Fibroblast of skin of left quadriceps (primary cell): ENCODE measurements around the gene PSMD9.
A peak's percentile ranks its signal among the peaks of the same experiment; 100 is the strongest.
"Not testable (repeated sequence)": the region's sequence is repeated elsewhere in the genome, so short reads cannot be mapped to it uniquely, and the experiment has no call there.

Experiments
- DNase-seq, 2 experiments: peaks; one replicate each; pipeline ENCODE4 v3.0.0-alpha.2; 2013; ENCODE audit warnings: low read depth in 2 of 2

The PSMD9 gene

GRCh38 chr12:121888478-121889273, at the start of gene PSMD9:
Gene PSMD9 (plus strand): TSS chr12:121888790. CDS start chr12:121888857, 67 bp downstream.
- peak; percentile 93 to 95 for DNase-seq

GRCh38 chr12:121839106-121839992, 49.2 kb upstream of the PSMD9 start:
- peak; percentile 96 for DNase-seq

GRCh38 chr12:121839993-121840761, 48.4 kb upstream of the PSMD9 start:
- DNase-seq, result no peak

- DNase-seq, result no peak
Observed at GRCh38 chr12:121843236-121843982, 45.2 kb upstream of the PSMD9 start.

GRCh38 chr12:121845701-121846100, 42.9 kb upstream of the PSMD9 start:
- DNase-seq, result no peak

GRCh38 chr12:121849211-121849610, 39.4 kb upstream of the PSMD9 start:
- DNase-seq, result no peak

GRCh38 chr12:121849665-121850064, 38.9 kb upstream of the PSMD9 start:
- DNase-seq, result no peak

- DNase-seq, result not testable (repeated sequence)
Observed at GRCh38 chr12:121852392-121852791, 36.2 kb upstream of the PSMD9 start.

- DNase-seq, result no peak
Observed at GRCh38 chr12:121857322-121858246, 31.0 kb upstream of the PSMD9 start.

- no peak for DNase-seq
Observed at GRCh38 chr12:121858318-121858661, 30.3 kb upstream of the PSMD9 start.

- DNase-seq, result peak; percentile 50
Observed at GRCh38 chr12:121858662-121859572, 29.7 kb upstream of the PSMD9 start, which contains the start of gene HPD. Gene HPD (minus strand): TSS chr12:121858859. CDS start chr12:121858823, 36 bp downstream.

GRCh38 chr12:121860257-121860656, 28.3 kb upstream of the PSMD9 start:
- no peak for DNase-seq

GRCh38 chr12:121860699-121861098, 27.9 kb upstream of the PSMD9 start:
- DNase-seq, result not testable (repeated sequence)

GRCh38 chr12:121861636-121862254, 26.8 kb upstream of the PSMD9 start:
- no peak for DNase-seq

GRCh38 chr12:121866331-121866730, 22.3 kb upstream of the PSMD9 start:
- no peak for DNase-seq

GRCh38 chr12:121869229-121869628, 19.4 kb upstream of the PSMD9 start:
- not testable (repeated sequence) for DNase-seq

GRCh38 chr12:121871467-121871866, 17.1 kb upstream of the PSMD9 start:
- DNase-seq, result no peak

- peak; percentile 86 to 88 for DNase-seq
Observed at GRCh38 chr12:121872546-121873215, 15.9 kb upstream of the PSMD9 start.
